IPS DF 4.7 (cell line): Measurements from ENCODE around the gene GOLGA3.
"Not testable (repeated sequence)": the region's sequence is repeated elsewhere in the genome, so short reads cannot be mapped to it uniquely, and the experiment has no call there.

Experiments
- DNase-seq: peaks from one replicate; pipeline ENCODE4 v3.0.0-alpha.2; 2013; ENCODE audit warnings: low spot score; ENCODE audit errors: extremely low read depth

GOLGA3 gene, protein sequence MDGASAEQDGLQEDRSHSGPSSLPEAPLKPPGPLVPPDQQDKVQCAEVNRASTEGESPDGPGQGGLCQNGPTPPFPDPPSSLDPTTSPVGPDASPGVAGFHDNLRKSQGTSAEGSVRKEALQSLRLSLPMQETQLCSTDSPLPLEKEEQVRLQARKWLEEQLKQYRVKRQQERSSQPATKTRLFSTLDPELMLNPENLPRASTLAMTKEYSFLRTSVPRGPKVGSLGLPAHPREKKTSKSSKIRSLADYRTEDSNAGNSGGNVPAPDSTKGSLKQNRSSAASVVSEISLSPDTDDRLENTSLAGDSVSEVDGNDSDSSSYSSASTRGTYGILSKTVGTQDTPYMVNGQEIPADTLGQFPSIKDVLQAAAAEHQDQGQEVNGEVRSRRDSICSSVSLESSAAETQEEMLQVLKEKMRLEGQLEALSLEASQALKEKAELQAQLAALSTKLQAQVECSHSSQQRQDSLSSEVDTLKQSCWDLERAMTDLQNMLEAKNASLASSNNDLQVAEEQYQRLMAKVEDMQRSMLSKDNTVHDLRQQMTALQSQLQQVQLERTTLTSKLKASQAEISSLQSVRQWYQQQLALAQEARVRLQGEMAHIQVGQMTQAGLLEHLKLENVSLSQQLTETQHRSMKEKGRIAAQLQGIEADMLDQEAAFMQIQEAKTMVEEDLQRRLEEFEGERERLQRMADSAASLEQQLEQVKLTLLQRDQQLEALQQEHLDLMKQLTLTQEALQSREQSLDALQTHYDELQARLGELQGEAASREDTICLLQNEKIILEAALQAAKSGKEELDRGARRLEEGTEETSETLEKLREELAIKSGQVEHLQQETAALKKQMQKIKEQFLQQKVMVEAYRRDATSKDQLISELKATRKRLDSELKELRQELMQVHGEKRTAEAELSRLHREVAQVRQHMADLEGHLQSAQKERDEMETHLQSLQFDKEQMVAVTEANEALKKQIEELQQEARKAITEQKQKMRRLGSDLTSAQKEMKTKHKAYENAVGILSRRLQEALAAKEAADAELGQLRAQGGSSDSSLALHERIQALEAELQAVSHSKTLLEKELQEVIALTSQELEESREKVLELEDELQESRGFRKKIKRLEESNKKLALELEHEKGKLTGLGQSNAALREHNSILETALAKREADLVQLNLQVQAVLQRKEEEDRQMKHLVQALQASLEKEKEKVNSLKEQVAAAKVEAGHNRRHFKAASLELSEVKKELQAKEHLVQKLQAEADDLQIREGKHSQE (N-terminal part only)

DNA sequence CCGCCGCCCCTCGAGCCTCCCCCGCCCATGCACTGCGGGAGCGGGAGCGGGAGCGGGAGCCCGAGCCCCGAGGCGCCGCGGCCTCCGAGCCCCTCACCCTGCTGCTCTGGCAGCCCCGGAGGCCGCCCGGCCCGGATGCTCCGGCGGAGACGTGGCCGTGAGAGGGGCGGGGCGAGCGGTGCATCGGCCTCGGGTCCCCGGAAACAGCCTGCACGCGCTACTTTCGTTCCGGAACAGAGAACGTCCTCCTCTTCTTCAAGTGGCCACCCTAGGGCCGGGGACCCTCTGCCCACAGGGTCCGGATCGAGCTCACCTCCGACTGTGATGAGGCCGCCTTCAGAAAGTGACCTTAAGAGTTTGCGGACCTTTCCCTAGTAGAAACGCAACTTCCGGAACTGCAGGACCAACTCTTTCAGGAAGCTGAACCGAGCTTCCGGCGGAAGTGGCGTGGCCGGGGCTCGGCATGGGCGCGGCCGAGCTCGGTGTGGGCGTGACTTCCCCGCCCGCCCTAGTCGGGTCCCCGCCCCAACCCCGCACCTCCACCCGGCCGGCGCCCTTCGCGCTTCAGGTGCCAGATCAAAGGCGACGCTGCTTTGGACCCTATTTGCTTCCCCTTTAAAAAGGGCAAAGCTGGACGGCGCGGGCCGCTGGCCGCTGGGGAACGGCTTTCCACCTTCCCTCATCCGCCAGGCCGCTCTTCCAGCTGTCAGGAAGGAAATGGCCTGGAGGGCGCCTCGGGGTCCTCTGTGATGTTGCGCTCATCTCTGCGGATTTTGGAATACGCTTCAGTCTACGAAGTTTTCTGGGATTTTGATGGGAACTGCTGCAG, at the start of gene GOLGA3:
GOLGA3 (minus strand) TSS at position 164 of the 829 bp plus-strand sequence. CDS start 6,741 bp downstream, outside the sequence.
- peak; percentile 68 for DNase-seq

- DNase-seq: not testable (repeated sequence)
Observed at GRCh38 chr12:132874620-132875019, 46.0 kb upstream of the GOLGA3 start.

- no peak for DNase-seq
Observed at GRCh38 chr12:132874175-132874574, 45.5 kb upstream of the GOLGA3 start.

- DNase-seq: no peak
Observed at GRCh38 chr12:132873724-132874123, 45.1 kb upstream of the GOLGA3 start.

GRCh38 chr12:132872975-132873421, 44.3 kb upstream of the GOLGA3 start:
- no peak for DNase-seq

- DNase-seq: no peak
Observed at GRCh38 chr12:132872073-132872855, 43.6 kb upstream of the GOLGA3 start.

- DNase-seq: no peak
Observed at GRCh38 chr12:132869551-132869950, 40.9 kb upstream of the GOLGA3 start.

DNA sequence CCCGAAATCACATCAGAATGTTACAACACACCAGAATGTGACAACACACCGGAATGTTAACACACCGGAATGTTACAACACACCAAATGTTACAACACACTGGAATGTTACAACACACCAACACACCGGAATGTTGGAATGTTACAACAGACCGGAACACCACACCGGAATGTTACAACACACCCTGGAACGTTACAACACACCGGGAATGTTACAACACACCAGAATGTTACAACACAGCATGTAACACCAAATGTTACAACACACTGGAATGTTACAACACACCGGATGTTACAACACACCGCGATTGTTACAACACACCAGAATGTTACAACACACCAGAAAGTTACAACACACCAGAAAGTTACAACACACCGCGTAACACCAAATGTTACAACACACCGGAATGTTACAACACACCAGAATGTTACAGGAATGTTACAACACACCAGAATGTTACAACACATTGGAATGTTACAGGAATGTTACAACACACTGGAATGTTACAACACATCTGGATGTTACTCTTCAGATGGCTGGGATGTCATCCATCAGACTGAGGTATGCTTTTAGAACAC, 37.7 kb upstream of the GOLGA3 start:
- DNase-seq: no peak

GRCh38 chr12:132861558-132861957, 32.9 kb upstream of the GOLGA3 start:
- DNase-seq: no peak

- no peak for DNase-seq
Observed at GRCh38 chr12:132858718-132859266, 30.1 kb upstream of the GOLGA3 start.

DNA sequence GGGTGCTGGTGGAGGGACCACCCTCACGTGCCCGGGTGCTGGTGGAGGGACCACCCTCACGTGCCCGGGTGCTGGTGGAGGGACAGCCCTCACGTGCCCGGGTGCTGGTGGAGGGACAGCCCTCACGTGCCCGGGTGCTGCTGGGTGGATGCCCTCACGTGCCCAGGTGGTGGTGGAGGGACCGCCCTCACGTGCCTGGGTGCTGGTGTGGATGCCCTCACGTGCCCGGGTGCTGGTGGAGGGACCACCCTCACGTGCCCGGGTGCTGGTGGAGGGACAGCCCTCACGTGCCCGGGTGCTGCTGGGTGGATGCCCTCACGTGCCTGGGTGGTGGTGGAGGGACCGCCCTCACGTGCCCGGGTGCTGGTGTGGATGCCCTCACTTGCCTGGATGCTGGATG, 28.4 kb upstream of the GOLGA3 start:
- not testable (repeated sequence) for DNase-seq

GRCh38 chr12:132856581-132856980, 27.9 kb upstream of the GOLGA3 start:
- no peak for DNase-seq

DNA sequence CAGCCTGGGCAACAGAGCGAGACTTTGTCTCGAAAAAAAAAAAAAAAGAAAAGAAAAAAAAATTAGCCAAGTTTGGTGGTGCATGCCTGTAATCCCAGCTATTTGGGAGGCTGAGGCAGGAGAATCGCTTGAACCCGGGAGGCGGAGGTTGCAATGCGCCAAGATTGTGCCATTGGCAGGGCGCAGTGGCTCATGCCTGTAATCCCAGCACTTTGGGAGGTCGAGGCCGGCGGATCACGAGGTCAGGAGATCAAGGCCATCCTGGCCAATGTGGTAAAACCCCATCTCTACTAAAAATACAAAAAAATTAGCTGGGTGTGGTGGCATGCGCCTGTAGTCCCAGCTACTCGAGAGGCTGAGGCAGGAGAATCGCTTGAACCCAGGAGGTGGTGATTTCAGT, 26.5 kb upstream of the GOLGA3 start:
- DNase-seq: not testable (repeated sequence)

GRCh38 chr12:132853285-132854092, 24.8 kb upstream of the GOLGA3 start:
- no peak for DNase-seq

DNA sequence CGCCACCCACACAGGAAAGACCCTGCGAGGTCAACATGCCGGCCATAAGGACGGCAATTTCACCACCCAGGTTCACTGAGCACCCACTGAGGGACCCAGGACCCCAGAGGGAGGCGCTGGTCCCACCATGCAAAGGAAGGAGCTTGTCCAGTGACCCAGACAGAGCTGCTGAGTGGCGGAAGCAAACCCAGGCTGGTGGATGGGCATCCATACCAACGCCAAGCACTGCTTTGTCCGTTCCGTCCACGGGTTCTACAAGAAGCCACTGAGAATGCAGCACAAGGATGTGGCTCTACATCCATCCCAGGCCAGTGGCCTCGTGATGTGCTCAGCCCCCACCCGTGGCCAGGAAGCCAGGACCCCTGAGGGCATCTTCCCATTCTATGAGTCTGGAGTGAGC, 23.8 kb upstream of the GOLGA3 start:
- no peak for DNase-seq

GRCh38 chr12:132851465-132851864, 22.8 kb upstream of the GOLGA3 start:
- DNase-seq: no peak

- no peak for DNase-seq
Observed at GRCh38 chr12:132850291-132850690, 21.6 kb upstream of the GOLGA3 start.

DNA sequence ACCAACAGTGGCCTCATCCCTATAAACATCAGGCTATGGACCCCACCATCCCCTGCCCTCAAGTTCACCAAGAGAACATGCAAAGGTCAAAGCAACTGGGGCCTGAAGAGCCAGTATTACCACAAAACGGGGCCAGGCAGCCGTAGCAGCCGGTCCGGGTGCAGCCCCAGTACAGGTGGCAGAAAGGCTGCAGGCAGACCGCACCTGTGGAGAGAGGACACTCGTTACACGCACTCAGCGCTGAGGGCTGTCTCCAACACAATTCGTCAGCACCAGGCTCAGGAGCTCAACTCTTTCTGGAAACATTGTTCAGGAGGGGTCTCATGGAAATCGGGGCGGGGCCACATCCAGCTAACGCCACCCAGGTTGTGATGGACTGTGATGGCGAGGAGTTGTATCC, 19.9 kb upstream of the GOLGA3 start:
- no peak for DNase-seq
